GM18498 (cell line): ENCODE measurements around the gene ATG10.
"Not testable (repeated sequence)": the region's sequence is repeated elsewhere in the genome, so short reads cannot be mapped to it uniquely, and the experiment has no call there.

ENCODE experiments used
- ATAC-seq: cut with Tn5 transposase; IDR thresholded peaks from one replicate; pipeline ENCODE4 v1.9.1; 2021; ENCODE audit warnings: mild to moderate bottlenecking, moderate library complexity; ENCODE audit not compliant: unreplicated experiment

ATG10 gene

DNA sequence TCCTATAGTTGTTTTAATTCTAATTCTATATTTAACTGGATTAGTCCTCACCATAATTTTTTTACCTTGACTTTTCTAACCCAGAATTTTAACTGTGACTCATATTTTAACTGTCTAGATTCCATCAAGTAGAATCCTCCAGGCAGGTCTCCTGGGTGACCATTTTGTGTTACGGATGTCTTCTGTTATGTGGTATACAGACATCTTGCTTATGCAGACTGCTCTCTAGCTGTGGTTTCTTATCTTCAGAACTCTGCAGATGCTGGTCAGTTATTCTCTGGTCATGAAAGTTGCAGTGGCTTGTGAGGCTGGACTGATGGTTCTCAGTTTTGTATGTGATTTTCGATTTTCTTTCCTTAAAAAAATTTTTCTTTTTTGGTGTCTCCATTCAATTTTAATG lies 139.4 kb downstream of the ATG10 start:
- peak; percentile 91 for ATAC-seq

DNA sequence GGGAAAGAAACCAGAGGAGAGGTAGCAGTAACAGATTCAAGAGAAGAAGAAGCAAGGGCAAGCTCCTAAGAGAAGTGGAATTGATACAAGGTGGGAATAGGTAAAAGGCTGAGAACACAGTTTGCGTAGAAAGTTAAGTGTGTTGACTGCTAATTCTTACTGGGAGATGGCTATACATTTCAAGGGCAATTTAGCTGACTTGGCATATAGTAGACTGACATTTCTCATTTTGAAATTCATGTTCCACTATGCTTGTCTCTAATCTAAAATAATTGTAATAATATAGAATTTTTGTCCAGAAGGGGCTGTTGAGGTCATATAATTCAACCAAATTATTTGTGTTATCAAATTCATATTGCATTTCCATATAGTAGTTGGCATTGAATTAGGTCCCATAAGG lies 144.0 kb downstream of the ATG10 start:
- ATAC-seq, result no peak

DNA sequence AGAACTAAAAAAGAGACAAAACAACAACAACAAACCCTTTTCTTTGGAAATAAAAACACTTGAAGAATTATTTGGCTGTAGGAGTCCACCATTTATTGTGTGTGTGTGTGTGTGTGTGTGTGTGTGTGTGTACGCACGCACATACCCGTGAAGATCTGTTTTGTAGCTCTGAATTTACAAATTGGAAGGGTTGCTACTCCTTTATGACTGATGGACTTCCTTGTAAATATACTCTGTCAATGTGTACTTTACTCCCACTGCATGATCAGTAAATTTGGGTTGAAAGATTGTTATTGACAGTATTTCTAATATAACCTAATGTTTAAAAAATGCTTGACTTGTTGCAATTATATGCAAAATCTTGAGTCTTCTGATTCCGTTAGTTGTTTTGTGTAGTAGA lies 148.1 kb downstream of the ATG10 start:
- ATAC-seq, result no peak

DNA sequence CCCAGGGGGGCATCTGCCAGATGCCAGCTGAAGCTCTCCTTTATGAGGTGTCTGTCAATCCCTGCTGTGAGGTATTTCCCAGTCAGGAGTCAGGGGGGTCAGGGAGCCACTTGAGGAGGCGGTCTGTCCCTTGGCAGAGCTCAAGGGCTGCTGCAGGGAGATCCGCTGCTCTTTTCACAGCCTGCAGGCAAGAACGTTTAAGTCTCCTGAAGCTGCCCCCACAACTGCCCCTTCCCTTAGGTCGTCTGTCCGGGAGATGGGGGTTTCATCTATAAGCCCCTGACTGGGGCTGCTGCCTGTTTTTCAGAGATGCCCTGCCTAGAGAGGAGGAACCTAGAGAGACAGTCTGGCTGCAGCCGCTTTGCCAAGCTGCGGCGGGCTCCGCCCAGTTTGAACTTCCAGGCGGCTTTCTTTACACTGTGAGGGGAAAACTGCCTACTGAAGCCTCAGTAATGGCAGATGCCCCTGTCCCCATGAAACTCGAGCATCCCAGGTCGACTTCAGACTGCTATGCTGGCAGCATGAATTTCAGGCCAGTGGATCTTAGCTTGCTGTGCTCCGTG lies 158.0 kb downstream of the ATG10 start:
- ATAC-seq, result no peak

DNA sequence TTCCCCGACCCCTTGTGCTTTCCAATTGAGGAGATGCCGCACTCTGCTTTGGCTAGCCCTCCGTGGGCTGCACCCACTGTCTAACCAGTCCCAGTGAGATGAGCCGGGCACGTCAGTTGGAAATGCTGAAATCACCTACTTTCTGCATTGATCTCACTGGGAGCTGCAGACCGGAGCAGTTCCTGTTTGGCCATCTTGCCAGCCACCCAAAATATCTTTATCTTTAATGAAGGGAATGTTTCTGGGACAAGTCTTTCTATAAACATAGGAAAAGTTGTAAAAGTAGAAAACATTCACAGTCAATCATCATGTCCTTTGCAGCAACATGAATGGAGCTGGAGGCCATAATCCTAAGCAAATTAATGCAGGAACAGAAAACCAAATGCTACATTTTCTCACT lies 158.8 kb downstream of the ATG10 start:
- ATAC-seq, result no peak

DNA sequence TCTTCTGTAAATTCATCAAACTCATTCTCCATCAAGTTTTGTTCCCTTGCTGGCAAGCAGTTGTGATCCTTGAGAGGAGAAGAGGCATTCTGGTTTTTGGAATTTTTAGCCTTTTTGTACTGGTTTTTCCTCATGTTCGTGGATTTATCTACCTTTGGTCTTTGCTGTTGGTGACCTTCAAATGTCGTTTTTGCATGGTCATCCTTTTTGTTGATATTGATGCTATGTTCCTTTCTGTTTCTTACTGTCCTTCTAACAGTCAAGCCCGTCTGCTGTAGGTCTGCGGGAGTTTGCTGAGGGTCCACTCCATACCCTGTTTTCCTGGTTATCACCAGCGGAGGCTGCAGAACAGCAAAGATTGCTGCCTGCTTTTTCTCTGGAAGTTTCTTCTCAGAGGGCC lies 165.4 kb downstream of the ATG10 start:
- no peak for ATAC-seq

DNA sequence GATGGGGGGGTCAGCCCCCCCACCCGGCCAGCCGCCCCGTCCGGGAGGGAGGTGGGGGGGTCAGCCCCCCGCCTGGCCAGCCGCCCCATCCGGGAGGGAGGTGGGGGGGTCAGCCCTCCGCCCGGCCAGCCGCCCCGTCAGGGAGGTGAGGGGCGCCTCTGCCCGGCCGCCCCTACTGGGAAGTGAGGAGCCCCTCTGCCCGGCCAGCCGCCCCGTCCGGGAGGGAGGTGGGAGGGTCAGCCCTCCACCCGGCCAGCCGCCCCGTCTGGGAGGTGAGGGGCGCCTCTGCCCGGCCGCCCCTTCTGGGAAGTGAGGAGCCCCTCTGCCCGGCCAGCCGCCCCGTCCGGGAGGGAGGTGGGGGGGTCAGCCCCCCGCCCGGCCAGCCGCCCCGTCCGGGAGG lies 168.0 kb downstream of the ATG10 start:
- ATAC-seq, result not testable (repeated sequence)

DNA sequence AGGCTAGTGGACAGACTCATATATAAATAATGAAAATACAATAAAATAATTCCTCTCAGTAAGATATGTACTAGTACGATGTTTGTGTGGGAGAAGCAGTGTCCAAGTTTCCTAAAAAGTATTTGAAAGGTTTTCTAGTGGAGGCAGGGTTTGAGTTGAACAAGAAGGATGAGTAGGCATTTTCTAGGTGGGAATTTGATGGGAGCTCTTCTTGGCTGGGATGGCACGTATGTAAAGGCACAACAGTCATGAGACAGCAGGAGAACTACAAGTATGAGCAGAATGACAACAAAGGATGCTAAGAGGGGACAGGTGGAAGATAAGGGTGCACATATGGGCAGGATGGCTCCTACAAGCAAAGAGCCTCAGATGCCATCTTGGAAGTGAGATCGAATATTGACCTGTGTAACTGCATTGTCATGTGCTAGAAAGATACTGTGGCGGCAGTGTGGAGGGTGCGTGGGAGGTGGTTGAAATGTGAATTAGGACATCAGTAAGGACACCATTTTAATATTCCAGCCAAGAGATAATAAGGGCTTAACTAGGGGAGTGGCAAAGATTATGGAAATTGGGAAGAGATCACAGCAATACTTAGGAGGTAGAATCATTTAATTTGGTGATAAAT lies 170.5 kb downstream of the ATG10 start:
- ATAC-seq, result no peak

DNA sequence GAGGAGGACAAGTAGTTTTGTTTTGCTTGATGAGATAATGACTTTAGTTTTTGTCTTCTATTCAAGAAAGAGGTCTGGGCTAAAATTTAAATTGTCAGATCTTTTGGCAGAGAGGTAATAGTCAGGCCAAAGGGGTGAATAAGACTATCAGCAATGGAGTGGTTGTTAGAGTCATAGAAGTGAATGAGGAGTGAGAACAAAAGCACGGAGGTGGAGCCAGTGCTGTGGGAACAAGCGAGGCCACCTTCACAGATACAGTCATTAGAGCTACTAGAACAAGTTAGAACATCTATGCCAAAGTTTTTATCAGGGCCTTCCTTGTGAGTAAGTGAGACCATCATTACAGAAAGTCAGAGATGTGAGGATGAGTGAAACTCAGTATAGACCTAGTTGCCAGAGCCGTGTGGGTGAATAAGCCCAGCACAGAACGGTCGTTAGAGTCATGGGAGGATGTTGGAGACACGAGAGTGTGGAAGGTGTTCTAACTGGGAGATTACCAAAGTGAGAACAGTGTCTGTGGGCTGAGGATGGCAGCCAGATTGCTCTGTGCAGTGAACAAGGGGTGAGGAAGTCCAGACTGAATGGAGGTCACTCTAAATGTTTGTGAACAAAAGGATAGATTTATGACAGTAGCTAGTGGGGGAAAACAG lies 171.2 kb downstream of the ATG10 start:
- no peak for ATAC-seq

DNA sequence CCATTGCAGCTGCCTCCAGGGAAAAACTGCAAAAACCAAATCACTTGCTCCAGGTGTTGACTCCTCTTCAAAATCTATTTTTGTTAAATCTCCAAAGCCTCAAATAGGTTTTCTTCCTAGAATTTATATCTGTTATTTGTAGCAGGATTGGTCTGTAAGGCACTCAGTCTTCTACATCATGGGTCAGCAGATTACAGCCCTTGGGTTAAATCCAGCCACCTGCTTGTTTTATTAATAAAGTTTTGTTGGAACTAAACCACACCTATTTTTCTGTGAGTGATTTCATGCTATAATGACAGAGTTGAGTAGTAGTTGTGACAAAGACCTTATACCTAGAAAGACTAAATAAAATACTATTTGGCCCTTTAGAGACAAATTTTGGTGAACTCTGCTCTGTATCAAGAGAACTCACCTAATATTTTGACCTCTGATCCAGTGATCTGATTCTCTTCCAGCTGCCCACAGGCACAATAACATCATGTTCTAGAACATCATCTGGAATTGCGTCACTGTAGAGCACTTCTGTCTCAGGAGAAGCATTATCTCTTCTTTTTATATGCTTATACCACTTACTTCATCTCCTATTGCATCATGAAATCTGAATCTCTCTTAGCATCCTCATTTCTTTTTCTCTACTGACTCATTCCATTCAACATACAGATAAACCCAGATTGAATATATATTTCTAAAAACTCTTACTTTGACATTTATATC lies 176.2 kb downstream of the ATG10 start:
- no peak for ATAC-seq

DNA sequence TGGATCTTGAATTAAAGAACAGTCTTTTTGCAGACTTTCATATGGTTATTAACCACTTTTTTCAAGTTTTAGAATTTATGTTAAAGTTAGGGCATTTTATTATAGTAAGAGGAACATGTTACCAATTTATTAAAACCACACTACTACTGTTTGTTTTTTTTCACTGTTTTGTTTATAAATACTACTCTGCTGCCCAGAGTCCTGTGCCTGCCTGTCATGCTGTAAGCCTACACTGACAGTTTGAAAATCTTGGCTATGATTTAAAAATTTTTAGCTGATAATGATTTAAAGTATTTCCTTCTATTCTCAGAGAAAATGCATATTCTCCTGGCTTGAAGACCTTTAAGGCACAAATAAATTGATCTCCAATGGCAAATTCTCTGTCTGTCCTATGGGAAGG lies 177.6 kb downstream of the ATG10 start:
- no peak for ATAC-seq

DNA sequence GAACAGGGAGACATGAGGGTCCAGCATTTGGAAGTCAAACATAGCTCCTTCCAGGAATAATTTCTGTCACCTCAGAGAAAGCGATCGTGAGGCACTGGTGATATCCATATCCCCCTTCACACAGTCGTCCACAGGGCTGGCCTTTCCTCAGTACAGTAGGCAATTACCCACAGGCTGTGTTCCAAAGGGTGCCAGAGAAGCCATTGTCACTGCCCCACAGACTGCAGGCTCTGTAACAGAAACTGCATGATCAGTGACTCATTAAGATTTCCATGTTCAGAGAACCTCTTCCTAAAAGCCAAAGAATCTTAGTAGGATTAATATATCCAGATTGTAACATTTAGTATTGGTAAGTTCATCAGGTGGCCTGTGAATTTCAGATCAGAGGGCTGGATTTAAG lies 178.7 kb downstream of the ATG10 start:
- no peak for ATAC-seq

DNA sequence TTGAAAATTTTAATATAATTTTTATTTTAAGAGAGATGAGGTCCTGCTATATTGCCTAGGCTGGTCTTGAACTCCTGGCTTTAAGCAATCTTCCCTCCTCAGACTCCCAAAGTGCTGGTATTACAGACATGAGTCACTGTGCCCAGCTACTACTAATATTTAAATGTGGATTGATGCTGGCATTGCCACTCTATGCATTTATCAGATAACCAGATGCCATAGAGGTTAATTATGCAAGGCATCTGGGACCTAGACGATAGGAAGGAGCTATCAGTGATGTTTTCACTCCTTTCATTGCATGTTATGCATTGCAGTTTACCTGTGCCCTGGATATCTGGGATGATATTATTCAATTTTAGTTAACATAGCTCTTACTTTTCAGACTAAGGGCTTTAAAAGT lies 179.4 kb downstream of the ATG10 start:
- no peak for ATAC-seq

DNA sequence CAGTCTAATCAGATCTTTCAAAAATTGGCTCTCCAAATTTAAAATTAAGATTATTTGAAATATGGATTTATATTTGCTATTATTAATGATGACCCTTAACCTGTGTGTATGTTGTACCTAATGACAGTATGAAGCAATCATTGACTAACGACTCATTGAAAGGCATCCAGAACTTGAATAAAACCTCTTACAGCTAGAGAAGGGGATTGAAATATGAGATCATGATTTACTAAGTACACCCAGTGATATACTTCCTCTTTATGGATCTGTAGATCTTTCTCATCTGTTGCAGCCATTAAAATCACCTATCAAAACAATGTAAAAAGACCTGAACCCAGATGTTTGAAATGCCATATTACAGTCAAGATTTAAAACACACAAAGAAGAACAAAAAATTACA lies 179.8 kb downstream of the ATG10 start:
- ATAC-seq, result no peak

DNA sequence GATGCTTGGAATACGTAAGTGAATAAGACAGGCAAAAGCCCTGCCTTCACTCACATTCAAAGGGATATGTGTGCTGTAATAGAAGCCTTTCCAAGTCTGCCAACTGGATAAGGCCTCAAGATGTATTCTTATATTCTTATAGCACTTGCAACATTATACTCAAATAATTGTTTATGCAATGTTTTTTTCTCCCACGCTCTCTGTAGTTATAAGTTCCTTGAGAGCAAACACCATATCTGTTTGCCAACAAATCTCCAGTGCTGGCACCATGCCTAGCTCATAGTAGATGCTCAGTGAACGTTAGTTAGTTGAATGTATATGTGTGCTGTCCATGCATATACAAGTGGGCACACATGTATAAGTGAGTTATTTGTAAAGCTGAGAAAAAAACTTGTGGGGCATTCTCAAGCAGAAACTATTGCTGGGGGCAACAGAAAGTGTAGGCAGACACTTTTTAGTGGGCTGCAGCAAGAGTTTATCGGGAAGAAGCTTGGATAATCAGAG lies 181.2 kb downstream of the ATG10 start:
- ATAC-seq, result no peak

DNA sequence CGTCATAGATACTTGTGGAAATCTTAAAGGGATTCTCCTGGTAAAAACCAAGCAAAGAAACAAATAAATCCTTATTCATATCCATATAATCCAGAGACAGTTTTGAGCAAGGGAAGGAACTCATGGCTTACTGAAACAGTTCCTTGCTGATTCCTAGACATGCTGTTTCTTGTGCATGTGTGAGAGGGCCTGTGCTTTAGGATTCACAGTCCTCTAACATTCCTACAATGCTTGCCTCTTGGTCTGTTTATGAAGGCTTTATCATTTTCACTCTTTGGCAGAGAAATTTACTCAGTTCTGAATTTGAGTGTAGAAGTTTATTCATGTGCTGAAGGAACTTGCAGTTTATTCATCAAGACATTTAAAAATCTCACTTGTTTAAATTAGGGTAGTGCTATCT lies 183.0 kb downstream of the ATG10 start:
- ATAC-seq, result no peak

DNA sequence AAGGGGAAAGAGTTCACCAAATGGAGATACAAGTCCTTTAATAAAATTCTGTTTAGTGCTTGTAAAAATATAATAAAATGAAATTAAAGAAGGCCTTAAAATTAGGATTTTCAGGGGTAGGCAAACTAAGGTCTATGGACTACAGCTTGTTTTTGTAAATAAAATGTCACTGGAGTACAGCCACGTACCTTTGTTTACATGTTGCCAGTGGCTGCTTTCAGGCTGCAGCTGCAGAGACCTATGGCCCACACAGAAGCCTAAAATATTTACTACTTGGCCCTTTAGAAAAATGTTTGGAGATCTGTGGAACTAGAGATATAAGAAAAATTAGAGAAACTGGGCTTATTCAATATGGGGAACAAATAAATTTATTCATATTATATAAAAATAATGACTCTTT lies 183.5 kb downstream of the ATG10 start:
- ATAC-seq, result no peak

DNA sequence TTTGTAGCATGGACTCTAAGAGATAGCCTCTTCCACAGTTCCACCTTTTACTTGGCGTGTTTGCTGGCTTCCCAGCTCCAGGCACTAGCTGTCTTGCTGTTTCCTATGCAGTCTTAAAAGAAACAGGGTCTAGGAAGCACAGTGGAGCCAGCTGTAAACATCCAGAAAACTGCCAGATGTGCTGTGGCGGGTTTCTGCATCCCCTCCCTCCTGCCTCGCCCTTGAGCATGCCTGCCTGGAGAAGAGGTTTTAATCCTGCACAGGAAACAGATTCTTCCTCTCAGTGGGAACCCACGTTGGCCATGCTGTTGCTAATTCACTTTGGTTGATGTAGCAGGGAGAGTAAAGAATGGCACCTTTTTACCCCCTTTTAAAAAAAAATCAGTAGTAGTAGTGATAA lies 185.1 kb downstream of the ATG10 start:
- no peak for ATAC-seq

DNA sequence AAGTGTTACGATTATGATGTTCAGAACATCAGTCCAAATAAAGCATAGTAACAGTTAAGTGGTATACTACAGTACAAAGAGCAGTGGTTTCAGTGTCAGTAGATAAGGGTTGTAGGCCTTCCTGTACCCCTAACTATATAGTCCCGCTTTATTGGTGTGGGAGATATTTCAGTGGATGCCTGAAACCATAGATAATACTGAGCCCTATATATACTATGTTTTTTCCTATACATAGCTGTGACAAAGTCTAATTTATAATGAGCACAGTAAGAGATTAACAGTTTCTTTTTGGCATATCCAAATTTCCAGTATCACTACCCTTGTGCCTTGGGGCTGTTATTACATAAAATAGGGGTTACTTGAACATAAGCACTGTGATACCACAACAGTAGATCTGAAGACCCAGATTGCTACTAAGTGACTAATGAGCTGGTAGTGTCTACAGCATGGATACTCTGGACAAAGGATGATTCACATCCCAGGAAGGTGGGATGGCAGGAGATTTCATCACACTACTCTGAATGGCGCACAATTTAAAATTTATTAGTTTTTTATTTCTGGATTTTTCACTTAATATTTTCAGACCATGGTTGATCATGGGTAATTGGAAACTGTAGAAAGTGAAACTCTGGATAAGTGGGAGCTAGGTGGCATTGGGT lies 187.1 kb downstream of the ATG10 start:
- no peak for ATAC-seq

DNA sequence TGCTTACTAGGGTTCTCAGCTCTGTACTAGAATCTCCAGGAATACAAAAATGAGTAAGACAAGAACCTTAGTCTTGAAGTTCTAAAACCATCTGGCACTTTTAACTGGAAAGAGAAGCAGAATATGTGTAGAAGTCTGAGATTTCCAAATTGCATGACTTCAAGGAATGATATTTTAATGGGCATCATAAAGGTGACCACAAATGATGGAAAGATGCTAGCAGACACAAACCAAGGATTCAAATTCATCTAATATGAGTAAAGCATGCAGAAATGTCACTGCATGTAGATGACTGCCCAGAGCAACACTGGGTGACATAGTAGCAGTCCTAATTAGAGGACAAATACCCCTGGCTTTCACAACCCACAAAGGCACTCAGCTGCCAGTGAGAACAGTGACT lies 189.1 kb downstream of the ATG10 start:
- ATAC-seq, result no peak

DNA sequence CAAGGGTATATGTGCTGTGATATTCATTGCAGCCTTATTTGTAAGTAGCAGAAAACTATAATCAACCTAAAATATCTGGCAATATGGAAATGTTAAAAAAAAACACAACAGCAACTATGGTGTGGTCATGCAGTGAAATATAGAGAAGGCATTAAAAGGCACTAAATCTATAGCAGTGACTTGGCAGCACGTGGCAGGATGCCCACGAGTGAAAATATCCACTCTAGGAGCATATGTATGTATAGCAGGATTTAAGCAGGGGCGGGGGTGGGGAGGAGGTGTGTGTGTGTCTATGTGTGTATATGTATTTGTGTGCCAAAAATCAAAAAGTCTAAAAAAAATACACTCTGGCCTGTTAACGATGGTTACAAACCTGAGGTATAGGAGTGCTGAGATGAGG lies 190.8 kb downstream of the ATG10 start:
- no peak for ATAC-seq
